SK-N-DZ (cell line): ENCODE results near the gene PHKB.
"Not testable (repeated sequence)": the region's sequence is repeated elsewhere in the genome, so short reads cannot be mapped to it uniquely, and the experiment has no call there.

ENCODE experiments used
- DNase-seq: peaks from one replicate; pipeline ENCODE4 v3.0.0-alpha.2; 2015; ENCODE audit warnings: low spot score

Gene PHKB

GRCh38 chr16:47469227-47469626, 8.1 kb downstream of the PHKB start:
- DNase-seq: no peak

DNA sequence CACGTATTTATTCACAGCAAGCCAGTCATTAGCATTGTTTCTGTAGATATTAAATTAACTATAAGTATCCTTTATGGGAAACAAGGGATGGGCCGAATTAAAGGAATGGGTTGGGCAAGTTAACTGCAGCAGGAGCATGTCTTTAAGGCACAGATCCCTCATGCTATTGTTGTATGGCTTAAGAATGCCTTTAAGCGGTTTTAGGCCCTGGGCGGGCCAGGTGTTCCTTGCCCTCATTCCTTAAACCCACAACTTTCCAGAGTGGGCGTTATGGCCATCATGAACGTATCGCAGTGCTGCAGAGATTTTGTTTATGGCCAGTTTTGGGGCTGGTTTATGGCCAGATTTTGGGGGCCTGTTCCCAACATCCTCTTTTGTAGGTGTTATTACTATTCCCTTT, 9.1 kb downstream of the PHKB start:
- no peak for DNase-seq

DNA sequence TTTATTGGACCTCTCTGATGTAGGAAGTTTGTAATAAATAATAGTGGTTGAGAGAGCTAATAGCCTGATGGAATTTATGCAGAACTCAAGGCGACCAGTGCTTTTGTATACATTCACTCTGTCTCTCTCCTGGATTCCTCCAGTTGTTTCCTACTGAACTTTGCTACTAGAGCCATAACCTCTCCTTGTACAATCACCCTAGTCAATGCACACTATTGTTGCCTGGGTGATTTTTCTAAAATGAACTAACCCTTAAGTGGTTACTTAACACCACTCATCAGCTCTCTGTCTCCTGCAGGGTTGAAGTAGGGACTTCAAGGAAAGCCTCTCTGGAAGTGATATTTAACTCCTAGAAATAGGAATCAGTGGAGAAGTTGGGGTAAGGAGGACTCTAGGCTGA, 9.7 kb downstream of the PHKB start:
- no peak for DNase-seq

- not testable (repeated sequence) for DNase-seq
These were observed 11.9 kb downstream of the PHKB start for GRCh38 chr16:47473004-47473403.

GRCh38 chr16:47473792-47474191, 12.7 kb downstream of the PHKB start:
- no peak for DNase-seq

DNA sequence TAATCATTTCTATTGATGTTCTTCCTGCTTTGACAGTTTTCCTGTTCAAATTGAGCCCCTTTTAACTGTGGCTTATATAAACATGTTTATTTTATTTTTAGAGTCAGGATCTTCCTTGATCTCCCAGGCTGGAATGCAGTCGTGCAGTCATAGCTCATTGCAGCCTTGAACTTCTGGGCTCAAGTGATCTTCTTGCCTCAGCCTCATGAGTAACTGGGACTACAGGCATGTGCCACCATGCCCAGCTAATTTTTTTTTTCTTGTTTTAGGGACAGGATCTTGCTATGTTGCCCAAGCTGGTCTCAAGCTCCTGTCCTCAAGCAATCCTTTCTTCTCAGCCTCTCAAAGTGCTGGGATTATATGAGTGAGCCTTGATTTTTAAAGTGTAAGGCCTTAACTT, 14.7 kb downstream of the PHKB start:
- DNase-seq: no peak

- no peak for DNase-seq
These were observed 15.7 kb downstream of the PHKB start for GRCh38 chr16:47476654-47477345.

GRCh38 chr16:47477679-47478078, 16.5 kb downstream of the PHKB start:
- DNase-seq: no peak

- no peak for DNase-seq
These were observed 19.3 kb downstream of the PHKB start for GRCh38 chr16:47480410-47480809.

DNA sequence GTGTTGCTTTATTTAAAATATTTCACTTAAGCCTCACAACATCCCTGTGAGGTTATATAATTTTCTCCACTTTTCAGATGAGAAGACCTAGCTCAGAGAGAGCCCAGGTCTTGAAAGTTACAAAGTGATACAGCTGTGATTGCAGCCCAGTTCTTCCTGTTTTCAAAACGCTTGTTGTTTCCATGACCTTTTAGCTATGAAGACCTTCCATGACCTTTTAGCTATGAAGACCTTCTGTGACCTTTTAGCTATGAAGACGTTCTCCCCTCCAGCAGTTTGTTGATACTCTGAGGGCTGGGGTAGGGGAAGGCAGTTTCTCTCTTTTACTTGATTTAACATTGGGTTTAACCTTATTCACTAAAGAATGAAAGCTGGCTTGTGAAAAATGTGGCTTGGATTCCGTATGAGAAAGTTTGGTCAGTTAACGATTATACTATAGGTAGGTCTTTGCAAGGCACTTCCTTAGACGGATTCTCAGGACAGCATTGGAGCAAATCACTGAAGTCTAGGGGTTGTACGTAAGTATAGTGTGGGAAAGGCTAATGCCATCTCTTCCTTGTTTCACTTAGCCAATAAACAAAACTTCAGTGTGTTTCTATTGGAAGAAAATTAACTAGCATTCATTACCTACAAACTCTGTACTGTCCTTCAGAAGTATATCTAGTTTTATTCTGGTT, 20.7 kb downstream of the PHKB start:
- DNase-seq: no peak

DNA sequence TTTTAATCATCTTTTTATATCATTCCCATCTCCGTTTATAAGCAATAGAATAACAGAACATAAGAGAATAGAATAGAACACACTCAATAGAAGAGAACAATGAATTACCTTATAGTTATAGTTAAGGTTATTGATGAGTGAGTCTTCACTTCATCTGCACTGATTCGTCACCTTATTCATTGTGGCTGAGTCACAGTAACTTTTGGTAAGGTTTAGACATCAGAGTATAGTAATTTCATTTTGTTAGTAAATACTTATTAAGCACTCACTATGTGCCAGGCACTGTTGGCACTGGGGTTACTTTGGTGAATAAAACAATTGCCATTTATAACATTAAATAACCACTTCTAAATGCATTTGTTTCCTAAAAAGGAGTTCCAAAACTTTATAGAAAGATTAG, 22.5 kb downstream of the PHKB start:
- DNase-seq: no peak

- DNase-seq: no peak
These were observed 25.7 kb downstream of the PHKB start for GRCh38 chr16:47486856-47487255.

DNA sequence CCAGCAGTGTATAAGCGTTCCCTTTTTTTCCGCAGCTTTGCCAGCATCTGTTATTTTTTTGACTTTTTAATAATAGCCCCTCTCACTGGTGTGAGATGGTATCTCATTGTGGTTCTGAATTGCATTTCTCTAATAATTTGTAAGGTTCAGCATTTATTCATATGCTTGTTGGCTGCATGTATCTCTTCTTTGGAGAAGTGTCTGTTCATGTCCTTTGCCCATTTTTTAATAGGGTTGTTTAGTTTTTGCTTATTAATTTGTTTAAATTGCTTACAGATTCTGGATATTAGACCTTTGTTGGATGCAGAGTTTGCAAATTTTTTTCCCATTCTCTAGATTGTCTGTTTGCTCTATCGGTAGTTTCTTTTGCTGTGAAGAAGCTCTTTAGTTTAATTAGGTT, 26.9 kb downstream of the PHKB start:
- DNase-seq: no peak

GRCh38 chr16:47490471-47490870, 29.3 kb downstream of the PHKB start:
- DNase-seq: no peak

DNA sequence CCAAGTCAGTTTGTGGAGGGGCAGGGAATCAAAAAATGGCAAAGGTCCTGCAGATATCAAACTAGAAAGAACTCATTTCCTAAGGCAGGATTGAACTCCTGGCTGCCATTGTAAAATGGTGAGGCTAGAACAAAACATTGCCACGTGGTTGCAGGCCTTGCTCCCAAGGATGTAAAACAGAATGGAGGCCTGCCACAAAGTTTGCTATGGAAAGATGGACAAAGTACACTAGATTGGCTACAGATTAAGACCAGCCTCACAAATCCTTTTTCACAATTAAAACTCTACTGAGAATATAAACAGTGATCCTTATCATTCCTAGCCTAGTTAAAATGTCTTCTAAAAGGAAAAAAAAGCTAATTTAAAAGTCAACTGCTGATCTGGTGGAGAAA, 30.9 kb downstream of the PHKB start:
- DNase-seq: no peak

DNA sequence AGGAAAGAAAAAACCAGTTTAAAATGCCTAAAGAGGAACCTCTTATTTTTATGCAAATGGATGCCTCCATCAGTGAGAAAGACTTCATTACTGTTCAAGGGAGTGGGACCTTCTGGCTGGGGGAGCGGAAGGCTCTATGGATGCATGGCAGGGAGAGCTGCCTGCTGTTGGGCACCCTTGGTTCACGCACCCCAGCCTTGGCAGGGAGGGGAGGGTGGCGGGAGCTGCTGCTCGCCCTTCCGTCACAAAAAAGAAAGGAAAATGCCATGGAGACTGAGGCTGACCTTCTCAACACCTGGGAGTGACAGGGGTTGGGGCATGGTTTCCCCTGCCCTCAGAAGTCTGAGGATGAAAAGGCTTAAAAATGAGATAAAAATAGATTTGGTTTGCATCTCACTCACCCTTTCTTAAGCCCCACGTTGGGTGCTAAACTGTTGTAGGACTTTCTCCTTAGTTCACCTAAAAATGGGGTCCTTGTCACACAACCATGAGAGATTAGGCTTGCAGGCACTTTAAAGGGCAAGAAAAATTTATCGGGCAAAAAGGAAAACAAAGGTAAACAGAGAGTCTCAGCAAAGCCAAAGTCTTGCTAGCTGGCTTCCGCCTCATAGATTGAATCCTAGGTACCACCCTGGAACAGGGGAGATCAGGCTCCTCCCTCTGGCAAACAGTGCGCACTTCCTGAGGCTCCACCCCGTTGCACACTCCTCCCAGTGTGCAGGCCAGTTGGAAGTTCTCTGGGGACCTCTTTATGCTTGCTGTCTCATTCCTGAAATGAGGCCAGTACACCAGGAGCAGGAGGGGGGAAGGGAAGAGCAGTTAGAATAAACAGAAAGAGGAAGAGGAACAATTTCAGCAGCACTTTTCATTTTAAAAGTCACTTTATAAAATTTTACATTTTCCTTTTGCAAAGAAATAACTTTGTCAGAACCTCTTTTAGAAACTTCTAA, 31.6 kb downstream of the PHKB start:
- peak; percentile 19 for DNase-seq

DNA sequence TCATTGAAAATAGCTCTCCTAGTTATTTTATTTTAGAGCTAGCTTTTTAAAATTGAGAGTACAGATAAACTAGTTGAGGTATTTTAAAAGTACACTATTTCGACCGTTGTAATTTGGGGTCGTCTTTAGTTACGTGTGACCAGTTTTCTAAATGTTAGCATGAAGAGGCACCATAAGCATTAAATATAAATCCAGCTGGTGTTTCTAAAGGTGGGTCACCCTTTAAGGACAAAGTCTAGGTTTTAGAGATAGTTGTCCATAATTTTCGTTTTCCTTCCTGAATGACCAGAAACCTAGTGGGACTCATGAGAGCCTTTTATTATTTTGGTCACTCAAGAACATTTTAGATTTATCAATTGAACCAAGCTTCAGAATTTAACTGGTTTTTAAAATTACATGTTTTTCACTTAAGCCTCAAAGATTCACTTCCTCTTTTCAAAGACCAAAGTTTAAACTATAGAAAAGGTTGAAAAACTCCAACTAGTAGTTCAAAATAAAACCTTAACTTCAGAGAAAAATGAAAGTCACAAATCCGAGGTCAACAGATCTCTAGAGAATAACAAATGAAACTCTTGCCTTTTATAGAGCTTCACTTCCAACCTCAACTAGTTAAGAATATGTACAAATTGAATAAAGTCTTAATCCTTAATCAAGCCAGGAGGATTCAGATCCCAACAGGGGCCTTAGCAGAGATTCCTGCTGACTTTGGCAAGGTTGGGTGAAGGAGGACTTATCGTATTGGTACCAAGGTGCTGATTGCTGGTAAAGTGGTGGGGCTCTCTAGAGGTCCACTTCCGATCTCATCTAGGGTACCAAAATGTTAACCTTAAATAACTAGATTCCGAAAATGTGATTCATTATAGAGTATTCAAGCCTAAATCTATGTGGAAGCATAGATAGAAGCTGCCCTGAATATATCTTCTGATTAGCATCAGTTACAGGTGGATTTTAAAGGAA, 32.5 kb downstream of the PHKB start:
- DNase-seq: no peak

- DNase-seq: no peak
These were observed 38.1 kb downstream of the PHKB start for GRCh38 chr16:47499080-47499699.

DNA sequence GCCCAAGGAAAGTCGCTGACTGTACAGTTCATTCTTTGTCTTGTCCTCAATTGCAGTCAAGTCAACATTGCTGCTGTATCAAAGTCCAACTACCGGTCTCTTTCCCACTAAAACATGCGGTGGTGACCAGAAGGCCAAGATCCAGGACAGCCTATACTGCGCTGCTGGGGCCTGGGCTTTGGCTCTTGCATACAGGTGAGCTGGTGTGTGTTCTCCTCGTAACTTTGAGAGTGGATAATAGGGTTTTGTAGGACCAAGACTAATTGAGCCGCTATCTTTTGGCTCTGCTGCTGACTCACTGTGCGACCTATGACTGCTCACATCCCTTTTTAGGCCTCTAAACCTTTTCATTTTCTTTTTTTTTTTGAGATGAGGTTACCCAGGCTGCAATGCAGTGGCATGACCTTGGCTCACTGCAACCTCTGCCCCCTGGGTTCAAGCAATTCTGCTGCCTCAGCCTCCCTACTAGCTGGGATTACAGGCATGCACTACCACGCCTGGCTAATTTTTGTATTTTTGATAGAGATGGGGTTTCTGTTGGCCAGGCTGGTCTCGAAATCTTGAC, 38.7 kb downstream of the PHKB start:
- DNase-seq: no peak

GRCh38 chr16:47503936-47504335, 42.8 kb downstream of the PHKB start:
- no peak for DNase-seq
